Fibroblast of the conjunctiva (primary cell): ENCODE results near the gene OGFR.

Source experiments
- DNase-seq: peaks from one replicate; pipeline ENCODE4 v3.0.0-alpha.2; 2010; ENCODE audit warnings: low read depth

Gene OGFR

DNA sequence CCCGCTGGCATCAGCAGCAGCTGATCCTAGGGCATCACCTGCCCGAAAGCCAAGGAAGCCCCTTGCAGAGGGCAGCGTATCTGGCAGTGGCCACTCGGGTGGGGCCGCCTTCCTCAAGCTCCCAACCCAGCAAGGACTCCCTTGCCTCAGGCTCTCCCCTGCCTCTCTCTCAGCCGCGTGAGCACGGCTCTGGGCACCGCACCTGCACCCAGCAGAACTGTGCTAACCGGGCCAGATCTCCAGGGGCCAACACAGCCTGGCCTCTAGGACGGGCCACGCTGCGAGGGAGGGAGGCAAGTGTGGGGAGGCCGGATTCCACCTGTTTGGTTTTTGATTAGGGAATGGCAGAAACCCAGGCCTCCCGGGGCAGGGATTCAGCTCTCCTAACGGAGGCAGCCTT is 20.1 kb upstream of the OGFR start:
- no peak for DNase-seq

- no peak for DNase-seq
These were observed 19.2 kb upstream of the OGFR start for GRCh38 chr20:62785393-62785792.

GRCh38 chr20:62786157-62786556 is 18.5 kb upstream of the OGFR start:
- no peak for DNase-seq

- DNase-seq, result no peak
These were observed 17.3 kb upstream of the OGFR start for GRCh38 chr20:62787321-62787720.

GRCh38 chr20:62787866-62788265 is 16.8 kb upstream of the OGFR start:
- DNase-seq, result no peak

DNA sequence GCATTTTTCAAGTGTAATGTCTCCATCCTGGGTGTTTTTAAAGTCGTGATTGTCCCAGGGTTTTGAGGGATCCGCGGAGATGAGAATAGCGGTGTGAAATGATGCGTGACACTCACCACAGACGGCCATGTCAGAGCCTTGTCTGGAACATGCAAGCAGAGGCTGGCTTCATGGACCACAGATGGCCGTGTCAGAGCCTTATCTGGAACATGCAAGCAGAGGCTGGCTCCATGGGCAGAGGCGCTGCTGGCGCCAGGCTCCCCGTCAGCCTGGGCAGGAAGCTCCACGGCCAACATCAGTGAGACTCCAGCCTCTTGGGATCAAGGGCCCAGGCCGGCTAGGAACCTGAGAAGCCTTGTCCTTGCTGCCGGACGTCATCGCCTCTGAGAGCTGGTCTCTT is 16.0 kb upstream of the OGFR start:
- no peak for DNase-seq

- DNase-seq, result no peak
These were observed 14.6 kb upstream of the OGFR start for GRCh38 chr20:62790075-62790474.

- DNase-seq, result peak; percentile 90
These were observed 13.1 kb upstream of the OGFR start for GRCh38 chr20:62791301-62792181.

DNA sequence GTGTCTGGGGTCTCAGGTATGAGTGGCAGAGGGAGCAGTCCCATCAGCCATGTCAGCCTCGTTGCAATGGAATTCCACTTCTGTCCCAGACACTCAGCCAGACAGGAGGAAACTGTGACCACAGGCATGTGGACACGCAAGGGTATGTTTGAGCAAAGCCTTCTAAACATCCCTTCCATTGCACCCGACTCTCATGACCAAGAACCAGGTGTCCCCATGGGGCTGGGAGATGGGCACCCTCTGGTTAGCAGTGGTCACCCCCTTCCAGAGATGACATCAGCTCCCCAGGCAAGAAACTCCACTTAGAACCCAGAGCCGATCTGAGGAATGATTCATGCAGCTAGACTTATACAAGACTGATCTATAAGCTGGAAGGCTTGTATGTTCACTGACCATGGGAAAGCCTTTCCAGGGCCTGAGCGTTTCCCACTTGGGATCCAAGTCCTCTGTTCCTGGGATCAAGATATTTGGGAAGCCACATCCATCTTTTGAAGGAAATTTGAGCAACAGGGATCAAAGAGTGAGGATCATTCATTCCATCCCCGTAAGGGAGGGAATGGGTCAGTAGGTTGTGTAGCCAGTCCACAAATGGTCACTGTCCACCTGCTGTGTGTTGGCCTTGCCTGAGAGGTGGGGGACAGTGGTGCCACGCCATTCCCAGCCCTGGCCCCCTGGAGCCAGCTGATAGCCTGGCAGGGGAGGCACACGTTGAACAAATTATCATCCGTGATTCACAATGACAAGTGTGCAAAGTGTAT is 12.3 kb upstream of the OGFR start:
- no peak for DNase-seq

GRCh38 chr20:62792940-62793756 is 11.5 kb upstream of the OGFR start:
- DNase-seq, result no peak

DNA sequence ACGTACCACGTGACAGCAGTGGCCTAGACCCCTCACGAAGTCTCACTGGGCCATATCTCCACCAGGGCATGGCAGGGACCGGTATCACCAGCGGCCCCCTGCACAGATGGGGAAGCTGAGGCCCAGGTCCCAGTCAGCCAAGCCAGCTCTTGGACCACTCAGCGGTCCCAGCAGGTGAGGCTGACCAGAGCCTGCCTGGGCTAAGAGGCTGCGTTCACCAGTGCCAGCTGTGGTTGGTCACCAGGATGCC is 11.0 kb upstream of the OGFR start:
- no peak for DNase-seq

GRCh38 chr20:62794007-62794724 is 10.5 kb upstream of the OGFR start:
- peak; percentile 92 for DNase-seq

GRCh38 chr20:62795023-62795761 is 9.4 kb upstream of the OGFR start:
- no peak for DNase-seq

DNA sequence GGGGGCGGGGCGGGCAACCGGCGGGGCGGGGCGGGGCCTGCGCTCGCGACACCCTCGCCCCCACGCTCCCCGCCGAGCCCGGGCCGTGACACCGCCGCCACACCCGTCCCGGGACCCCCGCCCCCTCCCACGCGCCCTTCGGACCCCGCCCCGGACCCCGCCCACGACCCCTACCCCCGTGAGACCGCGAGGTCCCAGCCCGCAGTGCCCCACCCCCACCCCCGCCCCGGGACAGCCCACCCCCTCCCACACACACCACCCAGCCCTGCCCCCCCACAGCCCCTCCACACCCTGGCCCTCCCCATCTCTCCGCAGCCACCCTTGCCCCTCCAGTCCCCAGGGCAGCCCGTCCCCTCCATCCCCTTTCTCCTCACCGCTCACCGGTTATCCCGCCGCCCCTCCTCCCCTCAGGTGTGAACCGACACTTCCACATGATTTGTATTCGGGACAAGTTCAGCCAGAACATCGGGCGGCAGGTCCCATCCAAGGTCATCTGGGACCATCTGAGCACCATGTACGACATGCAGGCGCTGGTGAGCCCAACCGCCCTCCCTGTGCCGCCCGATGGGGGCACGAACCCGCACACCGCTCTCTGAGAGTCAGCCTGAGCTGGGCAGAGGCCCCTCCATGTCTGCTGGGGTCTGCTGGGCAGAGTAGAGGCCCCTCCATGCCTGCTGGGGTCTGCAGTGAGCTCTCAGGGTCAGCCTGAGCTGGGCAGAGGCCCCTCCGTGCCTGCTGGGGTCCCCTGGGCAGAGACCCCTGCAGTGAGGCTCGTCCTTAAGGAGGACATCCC is 7.7 kb upstream of the OGFR start:
- DNase-seq, result no peak

GRCh38 chr20:62797671-62798532 is 6.7 kb upstream of the OGFR start:
- no peak for DNase-seq

GRCh38 chr20:62799036-62799435 is 5.6 kb upstream of the OGFR start:
- no peak for DNase-seq

DNA sequence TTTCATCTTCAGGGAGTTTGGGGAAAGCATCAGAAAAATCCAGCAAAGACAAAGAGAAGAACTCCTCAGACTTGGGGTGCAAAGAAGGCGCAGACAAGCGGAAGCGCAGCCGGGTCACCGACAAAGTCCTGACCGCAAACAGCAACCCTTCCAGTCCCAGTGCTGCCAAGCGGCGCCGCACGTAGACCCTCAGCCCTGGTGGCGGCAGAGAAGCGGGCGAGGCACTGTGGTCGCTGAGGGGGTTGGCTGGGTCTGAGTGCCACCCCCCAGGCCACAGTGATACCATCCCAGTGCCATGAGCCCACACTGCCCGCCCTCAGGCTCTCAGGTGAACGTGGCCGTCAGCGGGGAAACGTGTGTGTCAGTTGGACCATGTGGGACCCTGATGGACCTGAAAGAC is 5.2 kb upstream of the OGFR start:
- DNase-seq, result no peak

DNA sequence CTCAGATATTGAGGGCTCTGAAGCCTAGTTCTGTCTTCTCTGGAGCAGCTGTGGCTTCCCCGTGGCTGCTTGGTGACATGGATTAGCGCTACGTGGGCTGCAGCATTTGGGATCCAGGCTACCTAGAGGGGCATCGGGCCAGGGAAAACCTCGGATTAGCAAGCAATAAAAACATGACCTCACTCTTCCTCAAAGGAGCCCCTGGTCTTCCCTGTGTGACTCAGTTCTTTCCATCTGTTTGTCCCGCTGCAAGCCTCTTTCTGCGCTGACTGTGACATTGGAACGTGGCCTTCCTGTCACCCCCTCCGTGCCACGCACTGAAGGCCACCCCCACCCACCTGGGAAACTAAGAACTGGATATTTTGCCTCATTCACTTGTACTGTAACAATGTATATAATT is 4.8 kb upstream of the OGFR start:
- no peak for DNase-seq
